Measurements from ENCODE around the gene KRTAP20-2. TPM values are rescaled to one million over a fixed set of nuclear protein-coding genes. Genes with fewer than 3 reads are reported as not detected.

Gene KRTAP20-2
- polyA plus RNA-seq, 1 experiment: not detected

GRCh38 chr21:30629200-30629599 lies 5.8 kb upstream of the KRTAP20-2 start:
- no peak overlapping the region for H3K27ac ChIP-seq (ENCODE audit: low read depth, low read length)
- DNase-seq (ENCODE audit: low read depth, low spot score): no peak
- H3K9me3 ChIP-seq (ENCODE audit: control insufficient read depth, insufficient read depth, low read length): peaks cover 28% of the 10 kb centered on the region
- no peak for TF ChIP-seq CTCF (IDR thresholded peaks at IDR 0.05; ENCODE audit: low read depth, low read length)
- H3K27me3 ChIP-seq (ENCODE audit: control insufficient read depth, insufficient read depth, low read length): no peaks in the 10 kb centered on the region
- H3K4me3 ChIP-seq (ENCODE audit: low read depth, low read length): no peak overlapping the region
- CTCF ChIA-PET: no interaction called here
- POLR2A ChIA-PET: no interaction called here

GRCh38 chr21:30638686-30639085 lies 3.7 kb downstream of the KRTAP20-2 start:
- DNase-seq (ENCODE audit: low read depth, low spot score): no peak
- POLR2A ChIA-PET: no interaction called here
- CTCF ChIA-PET: no interaction called here
- no peak for TF ChIP-seq CTCF (IDR thresholded peaks at IDR 0.05; ENCODE audit: low read depth, low read length)
- Histone ChIP-seq H3K9me3 (ENCODE audit: control insufficient read depth, insufficient read depth, low read length) (peaks cover 19% of the 10 kb centered on the region), H3K4me3 (ENCODE audit: low read depth, low read length) (no peak overlapping the region), H3K27ac (ENCODE audit: low read depth, low read length) (no peak overlapping the region), H3K27me3 (ENCODE audit: control insufficient read depth, insufficient read depth, low read length) (no peaks in the 10 kb centered on the region)

GRCh38 chr21:30642564-30642963 lies 7.6 kb downstream of the KRTAP20-2 start, which contains the start of gene KRTAP20-3:
KRTAP20-3 (plus strand) TSS chr21:30642864.
- H3K27me3 ChIP-seq (ENCODE audit: control insufficient read depth, insufficient read depth, low read length): no peaks in the 10 kb centered on the region
- TF ChIP-seq CTCF (IDR thresholded peaks at IDR 0.05; ENCODE audit: low read depth, low read length): no peak
- no peak for DNase-seq (ENCODE audit: low read depth, low spot score)
- ChIA-PET CTCF (no interaction called here), POLR2A (no interaction called here)
- no peak within 1 kb of the TSS for H3K27ac ChIP-seq (ENCODE audit: low read depth, low read length)
- H3K4me3 ChIP-seq (ENCODE audit: low read depth, low read length): no peak within 1 kb of the TSS
- peaks cover 8% of the 10 kb centered on the region for H3K9me3 ChIP-seq (ENCODE audit: control insufficient read depth, insufficient read depth, low read length)

- POLR2A ChIA-PET: no interaction called here
- no peak overlapping the region for H3K4me3 ChIP-seq (ENCODE audit: low read depth, low read length)
- no peaks in the 10 kb centered on the region for H3K27me3 ChIP-seq (ENCODE audit: control insufficient read depth, insufficient read depth, low read length)
- peaks cover 6% of the 10 kb centered on the region for H3K9me3 ChIP-seq (ENCODE audit: control insufficient read depth, insufficient read depth, low read length)
- H3K27ac ChIP-seq (ENCODE audit: low read depth, low read length): no peak overlapping the region
- TF ChIP-seq CTCF (IDR thresholded peaks at IDR 0.05; ENCODE audit: low read depth, low read length): no peak
- CTCF ChIA-PET: no interaction called here
- DNase-seq (ENCODE audit: low read depth, low spot score): no peak
These were observed 12.0 kb downstream of the KRTAP20-2 start for GRCh38 chr21:30646904-30647414.

GRCh38 chr21:30652891-30653290 lies 17.9 kb downstream of the KRTAP20-2 start:
- TF ChIP-seq CTCF (IDR thresholded peaks at IDR 0.05; ENCODE audit: low read depth, low read length): no peak
- POLR2A ChIA-PET: no interaction called here
- CTCF ChIA-PET: no interaction called here

More at GRCh38 chr21:30652891-30653290, 17.9 kb downstream of the KRTAP20-2 start:
- peaks cover 2% of the 10 kb centered on the region; the same call in 1 of the 2 replicates for H3K9me3 ChIP-seq (ENCODE audit: control insufficient read depth, insufficient read depth, low read length)
- H3K27me3 ChIP-seq (ENCODE audit: control insufficient read depth, insufficient read depth, low read length): no peaks in the 10 kb centered on the region
- H3K4me3 ChIP-seq (ENCODE audit: low read depth, low read length): no peak overlapping the region
- no peak for DNase-seq (ENCODE audit: low read depth, low spot score)
- H3K27ac ChIP-seq (ENCODE audit: low read depth, low read length): no peak overlapping the region

Data from AG04450 (cell line).